Measurements from ENCODE around the gene NT5DC2.

NT5DC2 gene

DNA sequence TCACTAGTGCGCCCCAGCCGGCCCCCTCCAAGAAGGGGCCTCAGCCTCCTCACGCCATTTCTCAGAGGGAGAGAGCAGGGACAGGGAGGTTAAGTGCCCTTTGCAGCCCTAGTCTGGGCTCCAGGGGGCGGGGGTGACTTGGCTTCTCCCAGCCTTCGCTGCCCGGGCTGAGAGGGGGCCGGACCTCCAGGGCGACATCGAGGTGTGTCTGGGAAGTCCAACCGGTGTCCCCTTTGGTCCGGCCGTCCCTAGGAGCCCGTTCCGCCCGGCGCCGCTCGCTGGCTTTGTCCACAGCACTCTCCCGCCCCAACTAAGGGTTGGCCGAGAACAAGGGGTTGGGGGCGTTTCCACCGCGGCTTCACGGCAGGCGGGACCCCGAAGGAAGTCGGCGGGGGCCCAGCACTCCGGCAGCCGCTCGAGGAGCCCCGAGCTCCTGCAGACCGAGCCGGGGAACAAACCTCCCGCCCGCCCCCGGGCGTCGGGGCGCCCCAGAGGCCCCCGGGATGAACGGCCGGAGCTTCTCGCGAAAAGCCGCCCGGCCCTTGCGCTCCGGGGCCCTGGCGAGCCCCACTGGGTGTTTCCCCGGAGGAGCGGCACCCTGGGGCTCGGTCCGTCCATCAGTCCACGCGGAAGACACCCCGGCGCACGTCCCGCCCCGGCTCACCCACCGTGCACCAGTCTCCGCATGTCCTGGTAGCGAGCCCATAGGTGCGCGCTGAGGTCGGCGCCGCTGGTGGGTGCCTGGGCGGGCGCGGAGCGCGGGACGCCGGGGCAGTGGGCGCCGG, 627 bp downstream of the NT5DC2 start:
- TF ChIP-seq GATA2 (IDR thresholded peaks at IDR 0.05; ENCODE audit: low read depth, low read length) (no peak), GATA3 (IDR thresholded peaks at IDR 0.05; ENCODE audit: low read depth, low read length) (no peak)

DNA sequence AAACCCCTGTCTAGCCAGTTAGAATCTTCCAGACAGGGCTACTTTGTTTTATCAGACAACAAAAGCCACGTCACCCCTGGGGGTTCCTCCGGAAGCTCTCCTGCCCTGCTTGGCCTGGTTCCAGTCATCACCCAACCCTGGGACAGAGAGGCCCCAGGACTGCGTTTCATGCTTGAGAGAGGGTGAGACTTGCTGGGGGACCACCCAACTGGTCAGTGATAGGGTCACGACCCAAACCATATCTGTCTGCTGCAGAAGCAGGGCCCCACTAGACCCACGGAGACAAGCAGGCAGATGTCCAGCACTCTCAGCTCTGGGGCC, 1.2 kb downstream of the NT5DC2 start:
- TF ChIP-seq GATA2 (IDR thresholded peaks at IDR 0.05; ENCODE audit: low read depth, low read length), result no peak

DNA sequence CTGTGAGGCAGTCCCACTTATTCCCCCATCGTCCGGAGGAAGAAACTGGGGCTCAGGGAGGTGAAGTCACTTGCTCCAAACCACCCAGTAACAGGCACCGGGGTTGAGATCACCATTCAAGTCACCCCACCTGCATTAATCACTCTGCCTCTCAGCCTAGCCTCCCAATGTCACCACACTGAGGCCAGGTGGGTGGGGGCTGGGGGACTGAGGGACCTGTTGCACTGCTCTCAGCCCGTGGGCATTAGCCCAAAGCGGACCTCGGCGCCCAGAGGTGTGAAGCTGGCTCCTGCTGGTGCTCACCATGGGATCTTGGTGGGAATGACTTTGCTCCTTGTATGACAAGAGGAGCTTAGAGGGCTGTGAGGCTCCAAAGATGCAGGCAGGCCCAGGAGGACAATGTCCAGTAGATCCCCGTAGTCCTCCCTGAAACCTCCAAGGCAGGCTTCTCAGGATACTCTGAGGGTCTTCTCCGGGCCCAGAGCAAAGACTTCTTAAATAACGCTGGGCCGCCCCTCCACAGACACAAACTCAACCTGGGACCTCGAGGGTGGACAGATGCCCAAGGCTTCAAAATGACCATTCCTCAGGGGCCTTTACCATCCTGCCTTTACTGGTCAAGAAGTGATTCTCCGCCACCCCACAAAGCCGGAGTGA, 1.7 kb downstream of the NT5DC2 start:
- TF ChIP-seq GATA2 (IDR thresholded peaks at IDR 0.05; ENCODE audit: low read depth, low read length) (no peak), GATA3 (IDR thresholded peaks at IDR 0.05; ENCODE audit: low read depth, low read length) (no peak)

DNA sequence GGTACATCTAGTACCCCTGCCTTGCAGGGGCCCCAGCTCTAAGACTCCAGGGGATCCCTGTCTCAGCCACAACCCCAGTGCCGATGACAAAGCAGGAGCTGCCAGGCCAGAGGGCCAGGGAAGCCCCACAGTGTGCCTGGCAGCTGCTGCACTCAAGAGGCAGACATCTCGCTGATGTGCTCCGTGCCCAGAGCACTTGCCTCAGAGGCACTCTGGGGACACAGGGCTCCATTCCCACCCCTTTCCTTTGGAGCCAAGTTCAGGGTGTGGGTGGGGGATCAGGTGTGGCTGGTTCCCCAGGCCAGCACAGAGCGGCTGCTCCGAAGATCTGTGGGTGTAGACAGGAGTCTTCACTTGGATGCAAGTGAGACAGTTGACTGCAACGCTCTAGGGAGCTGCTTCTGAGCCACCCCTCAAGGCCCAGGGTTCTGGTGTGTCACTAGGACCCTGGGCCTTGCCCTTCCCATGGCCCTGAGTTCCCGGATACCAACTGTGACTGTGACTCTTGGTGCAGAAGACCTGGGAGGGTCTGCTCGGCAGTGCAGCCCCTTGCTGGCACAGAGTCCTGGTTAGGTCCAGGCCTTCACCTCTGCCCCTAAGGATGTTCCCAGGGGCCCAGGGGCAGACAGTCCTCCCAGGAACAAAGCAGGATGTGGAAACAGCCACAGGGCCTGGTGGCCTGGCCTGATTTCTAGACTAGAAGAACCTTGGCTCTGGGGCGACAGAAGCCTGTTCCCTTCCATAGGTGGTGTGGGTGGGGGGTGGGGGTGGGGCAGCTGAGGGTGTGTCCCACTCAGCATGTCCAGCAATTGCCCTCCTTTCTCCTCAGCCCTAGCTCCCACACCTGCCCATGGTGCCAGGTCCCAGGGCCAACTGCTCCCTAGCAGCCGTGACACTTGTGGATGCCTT, 2.5 kb downstream of the NT5DC2 start:
- no peak for TF ChIP-seq GATA2 (IDR thresholded peaks at IDR 0.05; ENCODE audit: low read depth, low read length)
- no peak for TF ChIP-seq GATA3 (IDR thresholded peaks at IDR 0.05; ENCODE audit: low read depth, low read length)

DNA sequence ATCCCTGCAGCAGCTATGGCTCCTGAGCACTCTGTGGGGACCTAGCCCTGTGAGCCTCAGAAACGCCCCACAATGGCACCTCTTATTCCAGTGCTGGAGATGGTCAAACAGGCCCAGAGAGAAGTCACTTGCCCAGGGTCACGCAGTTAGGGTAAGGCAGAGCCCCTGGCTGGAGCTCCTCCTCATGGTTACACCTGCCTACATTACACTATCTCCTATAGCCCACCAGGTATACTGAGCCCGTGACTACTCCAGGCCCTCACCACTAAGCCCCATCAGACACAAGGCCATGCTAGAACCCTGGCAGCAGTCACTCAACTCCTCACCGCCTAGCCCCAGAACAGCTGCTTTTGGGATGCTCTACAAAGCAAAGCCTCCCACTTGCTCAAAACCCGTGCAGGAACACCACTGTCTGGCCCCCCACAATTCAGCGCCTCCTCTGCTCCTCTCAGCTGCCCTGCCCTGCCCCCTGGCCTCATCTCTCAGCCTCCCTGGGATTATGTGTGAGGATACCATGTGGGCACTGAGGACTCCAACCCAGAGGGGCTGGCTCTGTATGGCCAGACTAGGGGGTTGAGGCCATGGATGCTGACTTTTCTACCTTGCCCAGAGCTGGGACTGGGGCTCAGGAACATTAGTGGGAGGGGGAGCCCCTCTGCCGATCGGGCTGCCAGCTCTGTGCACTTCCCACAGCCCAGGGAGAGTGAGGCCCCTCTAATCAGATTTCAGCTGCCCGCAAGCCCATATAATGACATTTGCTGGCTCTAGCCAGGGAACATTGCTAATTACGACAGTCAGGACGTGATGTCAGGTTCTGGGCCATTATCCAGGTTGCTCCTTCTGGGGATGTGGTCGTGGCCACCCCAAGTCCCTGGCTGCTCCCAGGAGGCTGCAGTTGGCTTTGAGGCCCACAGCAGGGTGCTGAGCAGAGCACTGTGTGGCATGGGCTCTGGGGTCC, 4.0 kb downstream of the NT5DC2 start:
- TF ChIP-seq GATA2 (IDR thresholded peaks at IDR 0.05; ENCODE audit: low read depth, low read length), result peak; percentile 64
- TF ChIP-seq GATA3 (IDR thresholded peaks at IDR 0.05; ENCODE audit: low read depth, low read length), result no peak

DNA sequence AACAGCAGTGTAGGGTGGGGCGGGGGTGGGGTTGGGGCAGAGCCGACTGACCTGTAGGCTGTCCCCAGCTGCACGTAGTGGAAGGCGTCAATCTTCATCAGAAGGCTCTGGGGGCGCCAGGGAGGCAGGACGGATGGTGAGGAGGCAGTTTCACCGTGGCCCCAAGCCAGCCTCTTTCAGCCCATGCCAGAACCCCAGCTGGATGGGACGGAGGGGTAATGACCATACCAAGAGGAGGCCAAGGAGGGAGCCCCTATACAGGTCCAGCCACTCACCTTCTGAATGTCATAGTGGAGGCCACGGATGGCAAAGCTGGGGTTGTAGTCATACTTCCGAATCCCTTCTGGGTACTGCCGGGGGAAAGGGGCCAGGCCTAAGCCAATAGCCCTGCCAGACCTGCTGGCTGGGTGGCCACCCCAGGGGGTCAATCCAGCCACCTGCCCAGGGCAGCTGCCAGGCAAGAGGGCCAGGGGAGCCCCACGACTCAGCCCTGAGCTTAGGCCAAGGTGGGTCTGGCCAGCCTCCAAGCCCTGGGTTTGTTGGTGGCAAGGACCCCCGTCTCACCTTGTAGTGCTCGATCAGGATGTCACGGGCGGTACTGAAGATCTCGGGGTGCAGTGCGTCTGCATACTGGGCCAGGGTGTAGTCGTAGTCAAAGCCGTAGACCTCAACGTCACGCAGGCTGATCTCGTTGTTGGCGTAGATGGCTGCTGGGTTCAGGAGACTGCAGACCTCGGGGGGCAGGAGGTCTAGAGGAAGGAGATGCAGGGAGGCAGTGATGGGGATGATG, 4.9 kb downstream of the NT5DC2 start:
- TF ChIP-seq GATA3 (IDR thresholded peaks at IDR 0.05; ENCODE audit: low read depth, low read length), result no peak
- TF ChIP-seq GATA2 (IDR thresholded peaks at IDR 0.05; ENCODE audit: low read depth, low read length), result no peak

DNA sequence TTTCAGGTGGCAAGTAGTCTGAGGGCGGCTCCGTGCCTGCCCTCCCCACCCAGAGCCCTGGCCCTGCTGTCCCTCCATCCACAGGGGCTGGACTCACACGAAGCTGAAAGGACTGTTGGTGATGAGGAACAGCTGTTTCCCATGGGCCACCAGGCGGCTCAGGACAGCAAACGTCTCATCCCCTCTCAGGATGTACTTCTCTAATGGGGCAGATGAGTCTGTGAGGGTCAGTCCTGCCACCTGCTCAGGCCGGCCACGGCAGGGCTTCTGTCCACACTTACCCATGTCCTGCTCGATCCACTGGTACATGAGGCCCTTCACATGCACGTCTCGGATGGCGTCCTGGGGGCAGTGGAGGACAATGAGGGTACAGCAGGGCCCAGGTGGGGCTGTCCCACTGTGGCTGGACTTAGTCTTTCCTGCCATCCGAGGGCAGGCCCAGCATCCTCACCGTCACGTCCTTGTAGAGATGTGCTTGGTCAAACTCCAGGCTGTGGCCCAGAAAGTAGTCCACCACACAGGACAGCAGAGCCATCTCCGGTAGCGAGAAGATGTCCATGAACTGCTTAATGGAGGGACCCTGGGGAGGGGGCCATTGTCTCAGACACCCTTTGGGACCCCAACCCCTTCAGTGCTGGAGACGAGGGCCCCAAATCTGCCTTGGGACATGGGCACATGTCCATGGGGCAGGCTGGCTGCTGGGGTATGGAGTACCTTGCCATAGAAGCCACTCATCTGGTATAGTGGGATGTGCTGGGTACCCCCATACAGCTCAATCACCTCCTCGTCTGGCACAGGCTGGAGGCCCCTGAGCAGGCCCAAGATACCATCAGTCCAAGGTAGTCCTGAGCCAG, 5.7 kb downstream of the NT5DC2 start:
- TF ChIP-seq GATA3 (IDR thresholded peaks at IDR 0.05; ENCODE audit: low read depth, low read length) (no peak), GATA2 (IDR thresholded peaks at IDR 0.05; ENCODE audit: low read depth, low read length) (no peak)

DNA sequence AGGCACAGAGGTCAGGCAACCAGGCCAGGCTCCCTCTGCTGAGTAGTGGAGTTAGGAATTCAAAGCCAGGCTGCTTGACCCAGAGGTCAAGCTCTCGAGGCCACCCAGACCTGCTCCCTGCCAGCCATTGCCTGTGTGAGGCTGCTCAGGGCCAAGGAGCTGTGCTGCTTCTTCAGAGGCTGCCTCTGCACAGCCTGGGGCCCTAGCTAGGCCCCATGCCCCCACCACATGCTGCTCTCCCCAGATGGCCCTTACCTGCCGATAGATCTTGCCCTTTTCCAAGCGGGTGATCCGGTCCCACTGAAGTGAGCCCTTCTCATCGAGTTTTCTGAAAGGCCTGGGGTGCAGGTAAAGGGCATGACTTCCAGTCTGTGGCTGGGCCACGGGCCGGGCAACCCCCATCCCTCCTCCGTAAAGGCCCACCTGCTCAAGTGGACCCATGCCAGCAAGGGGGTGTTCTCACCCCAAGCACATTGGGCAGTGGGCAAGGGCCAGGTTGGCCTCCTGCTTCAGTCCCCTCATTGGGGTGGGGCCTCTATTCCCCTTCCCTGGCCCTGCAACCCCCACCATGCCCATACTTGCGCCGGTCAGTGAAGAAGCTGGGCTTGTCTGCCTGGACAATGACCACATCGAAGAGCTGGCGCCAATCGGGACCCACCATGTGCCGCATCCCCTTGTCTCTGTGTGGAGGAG, 6.5 kb downstream of the NT5DC2 start:
- TF ChIP-seq GATA2 (IDR thresholded peaks at IDR 0.05; ENCODE audit: low read depth, low read length) (no peak), GATA3 (IDR thresholded peaks at IDR 0.05; ENCODE audit: low read depth, low read length) (no peak)

DNA sequence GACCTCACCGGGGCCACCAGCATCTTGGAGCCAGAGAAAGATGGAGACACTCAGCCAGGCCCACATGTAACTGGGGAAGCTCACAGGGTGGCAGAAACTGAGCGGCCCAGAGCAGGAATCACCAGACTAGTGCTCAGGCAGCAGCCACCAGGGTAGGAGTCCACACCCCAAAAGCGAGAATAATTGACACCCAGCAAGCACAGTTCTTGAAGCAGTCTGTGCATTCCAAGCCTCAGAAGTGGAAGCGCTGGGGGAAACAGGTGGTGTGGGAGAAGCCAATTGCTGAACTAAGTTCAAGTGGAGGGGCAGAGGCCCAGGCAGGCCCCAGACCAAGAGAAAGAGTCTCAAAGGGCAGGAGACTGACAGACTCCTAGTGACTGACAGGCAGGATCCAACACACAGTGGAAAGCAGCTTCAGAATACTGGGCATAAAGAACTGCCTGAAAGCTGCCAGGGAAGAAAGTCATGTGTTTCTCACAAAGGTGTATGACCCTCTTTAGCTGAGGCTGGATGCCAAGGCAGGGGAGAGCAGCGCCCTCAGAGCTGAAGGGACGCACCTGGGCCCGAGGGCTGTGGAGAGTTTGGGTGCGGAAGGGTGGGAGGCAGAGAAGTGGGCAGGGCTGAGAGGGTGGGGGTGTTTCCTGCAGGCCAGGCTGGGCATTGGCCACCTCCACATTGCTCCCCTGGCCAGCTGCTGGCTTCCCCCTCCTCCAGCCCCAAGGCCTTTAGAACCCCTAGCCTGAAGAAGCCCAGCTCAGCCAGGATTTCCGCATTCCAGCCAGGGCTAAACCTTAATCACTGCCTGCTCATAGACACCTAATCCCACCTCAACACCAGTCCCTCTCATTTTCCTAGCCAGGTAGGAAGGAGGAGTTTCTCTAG, 7.7 kb downstream of the NT5DC2 start:
- TF ChIP-seq GATA3 (IDR thresholded peaks at IDR 0.05; ENCODE audit: low read depth, low read length) (no peak), GATA2 (IDR thresholded peaks at IDR 0.05; ENCODE audit: low read depth, low read length) (no peak)

DNA sequence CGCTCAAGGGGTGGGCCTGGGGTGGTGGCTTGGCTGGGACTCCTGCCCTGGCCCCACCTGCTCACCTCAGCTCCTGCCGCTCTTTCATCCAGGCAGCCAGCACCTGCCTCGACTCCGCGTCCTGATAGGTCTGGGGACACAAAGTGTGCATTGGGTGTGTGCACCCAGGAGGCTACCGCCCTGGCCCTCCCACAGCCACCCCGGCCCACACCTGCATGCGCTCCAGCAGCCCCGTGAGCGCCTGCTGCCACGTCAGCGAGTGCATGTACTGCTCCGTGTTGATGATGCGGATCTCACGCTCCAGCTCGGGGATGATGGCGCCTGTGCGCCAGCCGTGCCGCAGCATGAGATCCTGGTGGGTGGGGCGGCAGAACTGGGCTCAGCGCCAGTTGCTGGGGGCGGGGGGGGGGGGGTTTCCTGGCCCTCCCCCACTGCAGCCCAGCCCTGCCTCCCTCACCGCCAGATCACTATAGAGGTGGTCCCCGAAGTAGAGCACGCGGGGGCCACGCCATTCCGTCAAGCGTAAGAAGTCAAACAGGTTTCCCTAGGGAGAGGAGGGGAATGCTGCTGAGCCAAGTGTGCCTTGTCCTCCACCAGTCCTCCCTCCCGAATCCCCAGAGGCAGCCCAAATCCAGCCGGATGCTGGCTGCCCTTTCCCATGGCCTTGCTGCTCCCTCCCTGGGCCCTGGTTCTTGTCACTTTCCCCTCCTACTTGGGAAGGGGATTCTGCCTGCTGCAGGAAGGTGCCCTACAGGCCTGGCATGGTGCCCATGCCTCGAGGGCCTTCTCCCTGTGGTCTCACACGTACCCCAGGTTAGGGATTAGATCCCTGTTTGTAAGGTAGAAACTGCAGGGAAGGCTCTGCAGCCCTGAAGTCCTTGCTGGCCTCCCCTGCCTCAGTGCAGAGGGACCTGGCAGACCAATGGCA, 8.6 kb downstream of the NT5DC2 start:
- TF ChIP-seq GATA2 (IDR thresholded peaks at IDR 0.05; ENCODE audit: low read depth, low read length) (no peak), GATA3 (IDR thresholded peaks at IDR 0.05; ENCODE audit: low read depth, low read length) (no peak)

All from SH-SY5Y (cell line).